Activated CD8-positive, alpha-beta memory T cell treated with anti-CD3 and anti-CD28 coated beads, Interleukin-2, amount 50 U/mL, for 4 hours (primary cell): ENCODE results near the gene VWF.

Experiments
- DNase-seq: peaks from one replicate; pipeline ENCODE4 v3.0.0-alpha.2; 2020

VWF gene

GRCh38 chr12:6074979-6075585, 49.4 kb downstream of the VWF start:
- DNase-seq, result peak; percentile 32

GRCh38 chr12:6074427-6074826, 50.0 kb downstream of the VWF start:
- DNase-seq, result no peak

GRCh38 chr12:6073426-6073825, 51.0 kb downstream of the VWF start:
- no peak for DNase-seq

GRCh38 chr12:6072302-6072752, 52.1 kb downstream of the VWF start:
- no peak for DNase-seq

DNA sequence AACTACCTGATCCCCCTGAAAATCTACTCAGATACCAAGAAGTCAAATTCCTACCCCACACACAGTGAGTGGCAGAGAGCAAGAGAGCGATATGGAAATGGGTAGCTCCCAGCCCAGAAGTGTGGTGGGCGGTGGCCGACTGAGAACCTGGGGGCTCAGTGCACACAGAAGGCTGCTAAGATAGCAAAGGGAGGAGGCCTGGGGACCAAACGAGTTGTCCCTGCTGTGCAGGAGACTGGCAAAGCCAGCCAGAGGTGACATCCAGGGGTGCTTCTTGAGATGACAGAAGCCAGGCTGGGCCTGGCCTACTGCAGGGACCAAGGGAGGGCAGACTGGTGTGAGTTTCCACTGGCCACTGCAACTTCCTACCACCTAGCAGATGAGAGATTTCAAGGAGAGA, 52.9 kb downstream of the VWF start:
- DNase-seq, result no peak

GRCh38 chr12:6070472-6071257, 53.8 kb downstream of the VWF start:
- no peak for DNase-seq

- DNase-seq, result peak; percentile 40
Measured at GRCh38 chr12:6069437-6070093, 54.9 kb downstream of the VWF start.

DNA sequence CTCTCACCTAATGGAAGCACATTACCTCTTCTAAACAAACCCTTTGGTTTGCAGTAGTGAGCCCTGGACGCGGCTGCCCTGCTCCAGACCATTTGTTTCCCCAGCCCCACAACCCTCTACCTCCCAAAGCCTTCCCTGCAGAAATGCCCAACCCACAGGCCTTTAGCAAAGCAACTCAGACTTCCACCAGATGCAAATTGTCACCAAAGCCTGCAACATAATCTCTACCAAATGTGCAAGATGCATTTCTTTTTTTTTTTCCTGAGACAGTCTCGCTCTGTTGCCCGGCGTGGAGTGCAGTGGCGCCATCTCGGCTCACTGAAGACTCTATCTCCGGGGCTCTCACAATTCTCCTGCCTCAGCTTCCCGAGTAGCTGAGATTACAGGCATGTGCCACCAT, 56.2 kb downstream of the VWF start:
- no peak for DNase-seq

DNA sequence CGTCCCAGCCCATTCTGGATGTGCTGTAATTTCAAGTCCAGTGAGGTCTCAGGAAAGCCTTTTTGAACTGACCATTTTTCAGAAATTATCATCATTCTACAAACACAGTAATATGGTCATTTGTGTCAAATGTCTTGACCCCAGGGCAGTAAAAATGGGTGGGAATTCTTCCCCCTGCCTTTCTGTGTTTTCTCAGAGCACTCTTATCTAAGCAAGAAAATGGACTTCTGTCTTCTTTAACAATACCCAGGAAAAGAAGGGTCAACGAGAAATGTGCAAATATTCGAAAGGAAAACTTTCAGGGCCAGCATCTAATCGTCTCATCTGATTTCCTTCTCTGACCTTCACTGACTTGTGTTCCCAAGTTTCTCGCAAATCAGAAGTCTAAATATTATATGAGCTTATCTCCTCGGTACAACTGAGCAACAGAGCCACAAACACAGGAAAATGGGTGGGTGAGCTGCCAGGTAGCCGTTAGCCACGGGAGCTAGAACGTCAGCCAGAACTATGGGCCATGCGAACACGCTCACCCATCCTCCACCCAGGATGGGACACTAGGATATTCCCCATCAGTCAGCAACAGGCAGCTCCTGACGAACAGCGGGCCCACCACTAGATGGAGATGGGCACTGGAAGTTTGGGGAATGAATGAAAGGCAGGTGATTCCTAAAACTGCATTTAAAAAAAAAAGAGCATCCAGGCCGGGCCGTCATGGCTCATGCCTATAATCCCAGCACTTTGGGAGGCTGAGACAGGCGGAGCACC, 57.1 kb downstream of the VWF start:
- no peak for DNase-seq

DNA sequence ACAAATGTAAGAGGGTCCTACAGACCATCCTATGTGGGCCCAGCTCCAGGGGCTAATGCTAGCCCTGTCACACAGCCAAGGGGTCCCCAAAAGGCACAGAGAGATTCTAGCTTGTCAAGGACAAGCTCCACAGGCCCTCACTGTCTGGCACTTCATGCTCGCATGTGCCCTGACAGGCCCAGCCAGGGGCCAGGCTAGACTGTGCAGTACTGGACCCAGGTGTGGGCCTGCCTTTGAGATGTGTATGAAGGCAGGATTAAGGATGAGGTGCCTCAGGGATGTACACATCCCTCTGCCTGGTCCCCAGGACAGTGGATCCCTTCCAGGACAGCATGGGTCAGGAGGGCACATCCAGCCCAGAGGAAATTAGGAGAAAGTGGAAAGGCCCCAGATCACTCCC, 57.8 kb downstream of the VWF start:
- no peak for DNase-seq

GRCh38 chr12:6065863-6066199, 58.6 kb downstream of the VWF start:
- DNase-seq, result no peak

- DNase-seq, result no peak
Measured at GRCh38 chr12:6065131-6065862, 59.2 kb downstream of the VWF start.

GRCh38 chr12:6062757-6063735, 61.4 kb downstream of the VWF start:
- DNase-seq, result peak; percentile 72

- DNase-seq, result no peak
Measured at GRCh38 chr12:6062395-6062756, 62.1 kb downstream of the VWF start.

- DNase-seq, result no peak
Measured at GRCh38 chr12:6061660-6062059, 62.8 kb downstream of the VWF start.

DNA sequence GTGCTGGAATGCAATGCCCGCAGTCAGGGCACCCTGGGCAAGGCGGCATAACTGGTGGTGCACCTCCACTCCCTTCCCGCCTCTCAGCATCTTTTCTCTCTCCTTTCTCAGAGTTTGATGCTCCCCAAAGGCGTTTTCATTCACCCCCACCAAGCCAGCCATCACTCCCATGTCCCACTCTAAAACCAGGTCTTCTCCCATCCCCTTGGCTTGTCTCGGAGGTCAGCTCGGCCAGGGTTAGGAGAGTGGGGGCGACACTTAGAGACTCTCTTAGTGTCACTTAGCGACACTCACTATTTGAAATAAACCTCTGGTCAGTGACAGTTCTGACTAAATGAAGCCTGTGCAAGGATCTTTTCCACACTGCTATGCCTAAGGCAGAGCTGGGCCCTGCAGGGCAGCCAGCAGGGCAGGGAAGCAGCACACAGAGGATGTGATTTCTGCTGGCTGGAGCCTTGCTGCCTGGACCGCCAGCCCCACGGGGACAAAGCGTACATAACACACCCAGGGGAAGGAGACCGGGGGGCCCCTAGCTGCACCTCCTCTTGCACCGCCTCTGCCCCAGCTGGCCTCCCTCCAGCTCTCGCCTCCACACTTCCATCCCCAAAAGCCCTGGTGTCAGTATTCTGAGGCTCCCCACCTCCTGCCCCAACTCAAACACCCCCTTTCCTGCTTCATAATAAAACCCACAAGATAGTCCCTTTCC, 64.5 kb downstream of the VWF start:
- no peak for DNase-seq

DNA sequence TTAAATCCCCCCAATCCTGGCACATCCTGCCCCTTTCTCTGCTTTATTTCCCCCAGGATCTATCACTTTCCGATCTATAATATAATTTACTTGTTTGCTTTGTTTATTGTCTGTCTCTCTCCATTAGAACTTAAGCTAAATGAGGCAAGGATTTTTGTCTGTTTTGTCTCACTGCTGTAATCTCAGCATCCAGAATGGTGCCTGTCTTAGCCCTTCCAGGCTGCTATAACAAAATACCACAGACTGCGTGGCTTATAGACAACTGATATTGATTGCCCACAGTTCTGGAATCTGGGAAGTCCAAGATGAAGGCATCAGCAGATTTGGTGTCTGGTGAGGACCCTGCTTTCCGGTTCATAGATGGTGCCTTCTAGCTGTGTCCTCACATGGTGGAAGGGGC, 65.2 kb downstream of the VWF start:
- DNase-seq, result no peak

GRCh38 chr12:6058481-6059161, 65.8 kb downstream of the VWF start:
- no peak for DNase-seq

DNA sequence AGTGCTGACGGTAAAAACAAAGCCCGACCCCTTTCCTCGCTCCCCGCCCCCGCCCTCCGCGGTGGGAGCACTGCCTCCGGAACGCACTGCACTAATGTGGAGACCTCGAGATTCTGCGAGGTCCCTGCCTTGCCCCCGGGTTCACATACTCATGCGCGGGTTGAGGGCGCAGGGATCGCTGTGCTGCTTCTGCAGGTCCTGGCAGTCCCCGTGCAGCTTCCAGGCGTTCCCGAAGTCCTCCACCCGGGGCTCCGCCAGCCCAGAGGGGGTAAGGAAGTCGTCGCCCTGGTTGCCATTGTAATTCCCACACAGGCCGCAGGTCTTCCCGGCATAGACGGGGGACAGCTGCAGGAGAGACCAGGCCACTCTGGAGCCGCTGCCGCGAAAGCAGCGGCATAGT, 66.8 kb downstream of the VWF start:
- DNase-seq, result no peak
